Prostate gland (tissue), 2 donors: Measurements from ENCODE around the gene C6orf136.

Source experiments
- POLR2A ChIP-seq: fragments of 450-650 bp; IDR thresholded peaks from one replicate; pipeline ENCODE4 v1.6.1; 2016; ENCODE audit warnings: antibody characterized with exemption, mild to moderate bottlenecking
- POLR2AphosphoS5 ChIP-seq: sonication (generic); formaldehyde crosslinking; IDR thresholded peaks from one replicate; pipeline ENCODE4 v1.6.1; 2017; ENCODE audit warnings: antibody characterized with exemption
- TF ChIP-seq, protein P1 (sequence below), 4 experiments: fragments of 200-600 bp in 2 of 4; fragments of 450-650 bp in 2 of 4; sonication (generic) in 2 of 4; IDR thresholded peaks; 1 replicate in 3 of 4; 2 replicates in 1 of 4; pipeline ENCODE4 v1.5.1; 2016 to 2019; ENCODE audit warnings: antibody characterized with exemption in 4 of 4, mild to moderate bottlenecking in 2 of 4, moderate library complexity in 2 of 4

DNA sequence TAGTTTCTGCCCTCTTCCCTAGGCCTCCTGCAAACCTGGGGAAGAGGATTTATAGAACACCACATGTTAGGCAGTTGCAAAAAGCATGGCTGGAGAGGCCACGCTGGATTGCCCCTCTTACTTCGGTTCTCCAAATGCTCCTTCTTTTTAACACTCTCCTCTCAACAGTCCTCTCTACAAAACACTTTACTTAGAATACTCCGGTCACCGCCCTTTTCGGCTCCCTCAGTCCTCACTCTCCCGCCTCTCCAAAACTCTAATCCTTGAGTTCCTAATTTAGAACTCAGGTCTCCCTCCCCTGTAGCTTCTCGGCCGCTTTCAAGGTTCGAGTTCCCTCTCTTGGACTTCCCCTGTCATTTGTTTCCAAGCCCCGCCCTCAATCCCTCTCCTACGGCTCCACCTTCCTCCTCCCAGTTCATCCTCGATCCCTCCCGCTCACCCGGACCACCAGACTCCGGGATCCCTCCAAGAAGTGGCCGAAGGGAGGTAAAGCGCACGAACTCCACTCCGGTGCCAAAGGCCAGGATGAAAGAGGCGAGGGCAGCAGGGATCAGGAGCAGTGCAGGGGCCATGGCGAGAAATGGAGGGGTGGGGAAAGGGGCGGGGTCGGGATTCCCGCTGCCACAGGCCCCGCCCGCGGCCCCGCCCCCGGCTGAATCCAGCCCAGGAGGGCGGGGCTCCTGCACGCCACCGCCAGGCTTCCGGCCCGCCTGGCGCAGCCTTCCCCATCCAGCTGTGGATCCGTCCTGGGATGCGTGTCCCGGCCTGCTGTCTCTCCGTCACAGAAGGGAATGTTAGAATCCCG, 43.7 kb downstream of the C6orf136 start, which contains the start of gene NRM:
- TF ChIP-seq, protein P1, sequence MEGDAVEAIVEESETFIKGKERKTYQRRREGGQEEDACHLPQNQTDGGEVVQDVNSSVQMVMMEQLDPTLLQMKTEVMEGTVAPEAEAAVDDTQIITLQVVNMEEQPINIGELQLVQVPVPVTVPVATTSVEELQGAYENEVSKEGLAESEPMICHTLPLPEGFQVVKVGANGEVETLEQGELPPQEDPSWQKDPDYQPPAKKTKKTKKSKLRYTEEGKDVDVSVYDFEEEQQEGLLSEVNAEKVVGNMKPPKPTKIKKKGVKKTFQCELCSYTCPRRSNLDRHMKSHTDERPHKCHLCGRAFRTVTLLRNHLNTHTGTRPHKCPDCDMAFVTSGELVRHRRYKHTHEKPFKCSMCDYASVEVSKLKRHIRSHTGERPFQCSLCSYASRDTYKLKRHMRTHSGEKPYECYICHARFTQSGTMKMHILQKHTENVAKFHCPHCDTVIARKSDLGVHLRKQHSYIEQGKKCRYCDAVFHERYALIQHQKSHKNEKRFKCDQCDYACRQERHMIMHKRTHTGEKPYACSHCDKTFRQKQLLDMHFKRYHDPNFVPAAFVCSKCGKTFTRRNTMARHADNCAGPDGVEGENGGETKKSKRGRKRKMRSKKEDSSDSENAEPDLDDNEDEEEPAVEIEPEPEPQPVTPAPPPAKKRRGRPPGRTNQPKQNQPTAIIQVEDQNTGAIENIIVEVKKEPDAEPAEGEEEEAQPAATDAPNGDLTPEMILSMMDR (IDR thresholded peaks at IDR 0.05), result peak in 2 of 4 experiments; percentile 13 to 19
- TF ChIP-seq POLR2A (peak; percentile 22), POLR2AphosphoS5 (peak; percentile 78)
